GM23338 (cell line): ENCODE data around the gene PCNT. TPM values are rescaled to one million over a fixed set of nuclear protein-coding genes. Genes with fewer than 3 reads are reported as not detected.
A peak's percentile ranks its signal among the peaks of the same experiment; 100 is the strongest.

ENCODE experiments used
- ATAC-seq: fragments of 200-7000 bp; cut with Tn5 transposase; 3 replicates; pipeline ENCODE4 v1.9.1; 2020
- DNase-seq: peaks from one replicate; pipeline ENCODE4 v3.0.0-alpha.2; 2015; ENCODE audit warnings: low spot score
- H2AFZ ChIP-seq: fragments of 200-600 bp; sonication (generic); 2 replicates; pipeline ENCODE4 v1.8.0; 2016; ENCODE audit warnings: antibody characterized with exemption, mild to moderate bottlenecking, moderate library complexity
- H3F3A ChIP-seq: fragments of 200-600 bp; sonication (generic); replicated peaks from 2 replicates; pipeline ENCODE4 v1.8.0; 2017; ENCODE audit warnings: antibody characterized with exemption, mixed run types, low read depth
- H3K27ac ChIP-seq: fragments of 200-600 bp; sonication (generic); 2 replicates; pipeline ENCODE4 v1.6.1; 2016; ENCODE audit warnings: low read depth
- H3K27me3 ChIP-seq: fragments of 200-600 bp; sonication (generic); 2 replicates; pipeline ENCODE4 v1.8.0; 2016; ENCODE audit warnings: mild to moderate bottlenecking, mixed run types, moderate library complexity; ENCODE audit not compliant: insufficient read depth
- H3K36me3 ChIP-seq: fragments of 200-600 bp; sonication (generic); 2 replicates; pipeline ENCODE4 v1.8.0; 2016; ENCODE audit warnings: mild to moderate bottlenecking; ENCODE audit not compliant: insufficient read depth
- H3K4me1 ChIP-seq: fragments of 200-600 bp; sonication (generic); 2 replicates; pipeline ENCODE4 v1.8.0; 2016; ENCODE audit warnings: mild to moderate bottlenecking, moderate library complexity; ENCODE audit not compliant: insufficient read depth
- H3K4me2 ChIP-seq: fragments of 200-600 bp; sonication (generic); 2 replicates; pipeline ENCODE4 v1.7.1; 2017; ENCODE audit warnings: mixed run types
- H3K4me3 ChIP-seq: fragments of 200-600 bp; sonication (generic); 2 replicates; pipeline ENCODE4 v1.6.1; 2016; ENCODE audit warnings: mixed run types
- H3K79me2 ChIP-seq: fragments of 200-600 bp; sonication (generic); replicated peaks from 2 replicates; pipeline ENCODE4 v1.8.0; 2017; ENCODE audit warnings: mild to moderate bottlenecking; ENCODE audit not compliant: insufficient read depth
- H3K9me2 ChIP-seq: fragments of 200-600 bp; sonication (generic); 2 replicates; pipeline ENCODE4 v1.8.0; 2017; ENCODE audit not compliant: insufficient read depth
- H4K20me1 ChIP-seq: fragments of 200-600 bp; sonication (generic); replicated peaks from 2 replicates; pipeline ENCODE4 v1.8.0; 2017; ENCODE audit warnings: mild to moderate bottlenecking; ENCODE audit not compliant: insufficient read depth
- H3K27ac Mint-ChIP-seq: 2 replicates; pipeline ENCODE4 v1.8.0; 2020; ENCODE audit warnings: inconsistent platforms, mild to moderate bottlenecking, moderate library complexity, mixed read lengths
- H3K27me3 Mint-ChIP-seq: 3 replicates; pipeline ENCODE4 v1.8.0; 2022; ENCODE audit warnings: low read depth, mild to moderate bottlenecking, moderate library complexity, mixed read lengths, inconsistent platforms; ENCODE audit not compliant: insufficient read depth, poor library complexity
- H3K36me3 Mint-ChIP-seq: 3 replicates; pipeline ENCODE4 v1.8.0; 2021; ENCODE audit warnings: low read depth, mild to moderate bottlenecking, inconsistent platforms, moderate library complexity, mixed read lengths
- H3K4me1 Mint-ChIP-seq: 3 replicates; pipeline ENCODE4 v1.8.0; 2020; ENCODE audit warnings: mild to moderate bottlenecking, inconsistent platforms, mixed read lengths
- H3K4me3 Mint-ChIP-seq: 3 replicates; pipeline ENCODE4 v1.8.0; 2021; ENCODE audit warnings: moderate library complexity, mild to moderate bottlenecking, inconsistent platforms, mixed read lengths
- H3K9me3 Mint-ChIP-seq: 3 replicates; pipeline ENCODE4 v1.8.0; 2020; ENCODE audit warnings: moderate library complexity, mild to moderate bottlenecking, inconsistent platforms, mixed read lengths
- CREB1 ChIP-seq: fragments of 250-450 bp; sonication (Bioruptor Pico); IDR thresholded peaks from 2 replicates; pipeline ENCODE4 v1.5.0; 2020; ENCODE audit warnings: low read depth, mild to moderate bottlenecking, moderate library complexity
- CTCF ChIP-seq, 2 experiments: fragments of 200-600 bp in 1 of 2; sonication (generic) in 1 of 2; conservative IDR thresholded peaks; 2 replicates each; pipeline versions ENCODE4 v1.5.1 to v1.6.1; 2016 to 2017; ENCODE audit warnings: antibody characterized with exemption in 2 of 2, low read depth in 2 of 2, mild to moderate bottlenecking in 2 of 2, moderate library complexity in 1 of 2
- ETS1 ChIP-seq: IDR thresholded peaks from 2 replicates; pipeline ENCODE4 v1.6.1; 2016; ENCODE audit warnings: antibody characterized with exemption
- EZH2 ChIP-seq: fragments of 200-600 bp; sonication (generic); IDR thresholded peaks from one replicate; pipeline ENCODE4 v1.8.0; 2017; ENCODE audit warnings: antibody characterized with exemption, mild to moderate bottlenecking, low read depth; ENCODE audit not compliant: unreplicated experiment
- EZH2phosphoT487 ChIP-seq: fragments of 200-600 bp; sonication (generic); IDR thresholded peaks from one replicate; pipeline ENCODE4 v1.8.1; 2018; ENCODE audit warnings: antibody characterized with exemption; ENCODE audit not compliant: unreplicated experiment
- JUNB ChIP-seq: IDR thresholded peaks from one replicate; pipeline ENCODE4 v1.6.1; 2016; ENCODE audit warnings: antibody characterized with exemption; ENCODE audit not compliant: unreplicated experiment
- NANOG ChIP-seq: IDR thresholded peaks from 2 replicates; pipeline ENCODE4 v1.6.1; 2016; ENCODE audit warnings: antibody characterized with exemption, borderline replicate concordance
- POLR2AphosphoS5 ChIP-seq: IDR thresholded peaks from 2 replicates; pipeline ENCODE4 v1.6.1; 2016; ENCODE audit warnings: antibody characterized with exemption, low read depth
- REST ChIP-seq: IDR thresholded peaks from one replicate; pipeline ENCODE4 v1.6.1; 2018; ENCODE audit warnings: antibody characterized with exemption; ENCODE audit not compliant: unreplicated experiment
- STAT1 ChIP-seq: IDR thresholded peaks from one replicate; pipeline ENCODE4 v1.6.1; 2016; ENCODE audit warnings: antibody characterized with exemption; ENCODE audit not compliant: unreplicated experiment
- ZNF114 ChIP-seq: fragments of 250-450 bp; sonication (Bioruptor Pico); IDR thresholded peaks from 2 replicates; pipeline ENCODE4 v1.5.0; 2020; ENCODE audit warnings: mild to moderate bottlenecking, moderate library complexity
- ZNF331 ChIP-seq: fragments of 250-450 bp; sonication (Bioruptor Pico); IDR thresholded peaks from 2 replicates; pipeline ENCODE4 v1.5.0; 2020; ENCODE audit warnings: low read depth, mild to moderate bottlenecking, moderate library complexity
- ZNF462 ChIP-seq: fragments of 250-450 bp; sonication (Bioruptor Pico); IDR thresholded peaks from 2 replicates; pipeline ENCODE4 v1.5.0; 2020; ENCODE audit warnings: mild to moderate bottlenecking, moderate library complexity
- polyA plus RNA-seq: library from polyadenylated mRNA; unstranded; fragments of >200 nt; fragmentation: Nextera tagmentation; extraction: Ambion mirVana; gene quantifications from 2 replicates; pipeline ENCODE4 v1.2.1, GENCODE V29; 2016
- total RNA-seq: library from RNA; depleted of rRNA; stranded (reverse); fragments of >200 nt; shearing (Covaris generic); gene quantifications from 2 replicates; pipeline ENCODE4 v1.2.3, GENCODE V29; 2014

Gene PCNT
- total and polyA plus RNA-seq, 2 experiments from 2014 or later, result 39.6 to 46.1 TPM

- peak overlapping the region; percentile 43; the same call in 2 of the 3 replicates for H3K4me3 Mint-ChIP-seq
- H3K27ac Mint-ChIP-seq, result no peak overlapping the region
- no peaks in the 10 kb centered on the region for H3K36me3 ChIP-seq
- no peak for ATAC-seq
- DNase-seq, result no peak
- H3K27me3 ChIP-seq, result no peaks in the 10 kb centered on the region
- 0 out of 2 replicates have a peak overlapping the region, but pooled peaks have one; percentile 28 for H3K4me3 ChIP-seq
- no peaks in the 10 kb centered on the region for H3K9me2 ChIP-seq
- 0 out of 3 replicates have a peak, but pooled peaks cover 4% of the 10 kb centered on the region for H3K9me3 Mint-ChIP-seq
- peaks cover 30% of the 10 kb centered on the region for H3K79me2 ChIP-seq
- peaks cover 34% of the 10 kb centered on the region for H3K36me3 Mint-ChIP-seq
- no peak overlapping the region for H2AFZ ChIP-seq
- H3K4me2 ChIP-seq, result peak overlapping the region; percentile 36; the same call in 1 of the 2 replicates
- peaks cover 19% of the 10 kb centered on the region for H3K27me3 Mint-ChIP-seq
- H4K20me1 ChIP-seq, result peaks cover 25% of the 10 kb centered on the region
- H3F3A ChIP-seq, result peaks cover 15% of the 10 kb centered on the region
- no peak overlapping the region for H3K27ac ChIP-seq
- peaks cover 25% of the 10 kb centered on the region for H3K4me1 ChIP-seq
- peaks cover 31% of the 10 kb centered on the region for H3K4me1 Mint-ChIP-seq
- no peak for TF ChIP-seq JUNB
- no peak for TF ChIP-seq STAT1
- no peak for TF ChIP-seq ZNF114 (CRISPR knock-in tag)
- TF ChIP-seq CREB1 (CRISPR knock-in tag), result no peak
- no peak for TF ChIP-seq CTCF (conservative IDR thresholded peaks at IDR 0.05; ENCODE audit: low read depth in 2 of 2)
- no peak for TF ChIP-seq ZNF462 (CRISPR knock-in tag)
- TF ChIP-seq NANOG, result no peak
- no peak for TF ChIP-seq EZH2phosphoT487
- no peak for TF ChIP-seq REST
- no peak; the same call in 1 of the 2 replicates for TF ChIP-seq POLR2AphosphoS5
- no peak for TF ChIP-seq ETS1
- no peak for TF ChIP-seq ZNF331 (CRISPR knock-in tag)
- TF ChIP-seq EZH2, result no peak
Observed at GRCh38 chr21:46320331-46320801, 3.6 kb upstream of the PCNT start.
